Adrenal gland (tissue), 5 donors: ENCODE data around the gene DYNC1I1.

Experiments used
- CTCF ChIP-seq, 6 experiments: fragments of 450-650 bp in 4 of 6; fragments of 200-600 bp in 2 of 6; sonication (generic) in 1 of 6; IDR thresholded peaks; 1 replicate in 5 of 6; 2 replicates in 1 of 6; pipeline versions ENCODE4 v1.5.1 to v1.8.0; 2016 to 2021; ENCODE audit warnings: antibody characterized with exemption in 6 of 6, mild to moderate bottlenecking in 2 of 6, moderate library complexity in 1 of 6
- POLR2A ChIP-seq, 2 donors: fragments of 450-650 bp; IDR thresholded peaks; one replicate each; pipeline ENCODE4 v1.6.1; 2017; ENCODE audit warnings: antibody characterized with exemption in 2 of 2, mild to moderate bottlenecking in 2 of 2, moderate library complexity in 1 of 2
- donor health status: DM: no; HTN: no; CAD: no.

GRCh38 chr7:95904099-95904498, 131.7 kb downstream of the DYNC1I1 start:
- TF ChIP-seq CTCF (IDR thresholded peaks at IDR 0.05): no peak
- TF ChIP-seq POLR2A (IDR thresholded peaks at IDR 0.05): no peak
